ENCODE data around the gene EHBP1.

DNA sequence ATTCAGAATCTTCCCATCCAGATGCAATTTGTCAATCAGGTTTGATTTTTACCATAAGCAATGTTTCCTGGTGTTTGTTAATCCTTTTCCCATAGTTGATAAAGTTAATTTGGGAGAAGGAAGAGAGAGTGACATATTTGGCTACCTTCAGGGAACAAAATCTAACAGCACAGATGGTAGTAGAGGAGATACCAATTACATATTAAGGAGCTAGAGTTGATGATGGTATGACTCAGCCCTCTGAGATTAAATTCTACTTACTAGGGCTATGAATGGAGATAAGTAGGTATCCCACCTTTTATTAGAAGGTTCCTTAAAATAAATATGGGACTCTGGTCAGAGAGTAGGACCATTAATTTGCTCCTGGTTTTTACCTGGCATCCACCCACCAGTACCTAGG is 139.7 kb downstream of the EHBP1 start:
- TF ChIP-seq, protein P1, sequence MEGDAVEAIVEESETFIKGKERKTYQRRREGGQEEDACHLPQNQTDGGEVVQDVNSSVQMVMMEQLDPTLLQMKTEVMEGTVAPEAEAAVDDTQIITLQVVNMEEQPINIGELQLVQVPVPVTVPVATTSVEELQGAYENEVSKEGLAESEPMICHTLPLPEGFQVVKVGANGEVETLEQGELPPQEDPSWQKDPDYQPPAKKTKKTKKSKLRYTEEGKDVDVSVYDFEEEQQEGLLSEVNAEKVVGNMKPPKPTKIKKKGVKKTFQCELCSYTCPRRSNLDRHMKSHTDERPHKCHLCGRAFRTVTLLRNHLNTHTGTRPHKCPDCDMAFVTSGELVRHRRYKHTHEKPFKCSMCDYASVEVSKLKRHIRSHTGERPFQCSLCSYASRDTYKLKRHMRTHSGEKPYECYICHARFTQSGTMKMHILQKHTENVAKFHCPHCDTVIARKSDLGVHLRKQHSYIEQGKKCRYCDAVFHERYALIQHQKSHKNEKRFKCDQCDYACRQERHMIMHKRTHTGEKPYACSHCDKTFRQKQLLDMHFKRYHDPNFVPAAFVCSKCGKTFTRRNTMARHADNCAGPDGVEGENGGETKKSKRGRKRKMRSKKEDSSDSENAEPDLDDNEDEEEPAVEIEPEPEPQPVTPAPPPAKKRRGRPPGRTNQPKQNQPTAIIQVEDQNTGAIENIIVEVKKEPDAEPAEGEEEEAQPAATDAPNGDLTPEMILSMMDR (IDR thresholded peaks at IDR 0.05): no peak
- TF ChIP-seq POLR2A (IDR thresholded peaks at IDR 0.05): no peak
